ENCODE measurements around the gene PCGF1. TPM values are rescaled to one million over a fixed set of nuclear protein-coding genes. Genes with fewer than 3 reads are reported as not detected.

Gene PCGF1
- total and polyA plus RNA-seq, 9 of the 15 experiments (the other 6 are each of a cell fraction or from before 2014, with no cell fraction given): 20.3 to 45.7 (median 29.3) TPM

DNA sequence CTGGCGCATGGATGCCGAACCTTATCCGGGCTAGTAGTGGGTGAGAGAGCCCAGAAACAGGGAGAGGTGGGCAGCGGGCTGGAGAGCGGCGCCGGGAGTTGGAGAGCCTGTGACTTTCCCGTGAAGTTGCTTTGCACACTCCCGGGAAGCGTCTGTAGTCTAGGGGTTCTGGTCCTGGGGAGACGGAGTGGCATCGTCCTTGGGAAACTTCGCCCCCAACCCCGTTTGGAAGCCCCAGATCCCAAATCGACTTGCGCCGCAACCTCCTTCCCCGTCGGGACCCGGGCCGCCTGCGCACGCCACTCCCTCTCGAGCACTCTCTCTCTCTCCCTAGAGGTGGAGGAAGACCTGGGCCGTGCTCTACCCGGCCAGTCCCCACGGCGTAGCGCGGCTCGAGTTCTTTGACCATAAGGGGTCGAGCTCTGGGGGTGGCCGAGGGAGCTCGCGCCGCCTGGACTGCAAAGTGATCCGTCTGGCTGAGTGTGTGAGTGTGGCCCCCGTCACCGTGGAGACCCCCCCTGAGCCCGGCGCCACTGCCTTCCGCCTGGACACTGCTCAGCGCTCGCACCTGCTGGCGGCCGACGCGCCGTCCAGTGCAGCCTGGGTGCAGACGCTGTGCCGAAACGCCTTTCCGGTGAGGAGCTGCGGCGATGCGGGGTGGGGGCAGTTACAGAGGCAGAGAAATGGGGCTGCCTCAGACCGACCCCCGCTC, 47.5 kb upstream of the PCGF1 start (continued):
- TF ChIP-seq SAP30 (IDR thresholded peaks at IDR 0.05; ENCODE audit: borderline replicate concordance, insufficient read depth, low read depth, low read length, poor library complexity, severe bottlenecking): peak; percentile 60
- TF ChIP-seq DLX4 (CRISPR knock-in tag; IDR thresholded peaks at IDR 0.05): no peak
- TF ChIP-seq NRF1 (conservative IDR thresholded peaks at IDR 0.05 in 1 of 2, IDR thresholded peaks at IDR 0.05 in 1 of 2): peak; percentile 89 to 91
- TF ChIP-seq PRDM10 (IDR thresholded peaks at IDR 0.05; ENCODE audit: partially characterized antibody): no peak
- TF ChIP-seq ZNF592 (IDR thresholded peaks at IDR 0.05): no peak
- TF ChIP-seq, protein P1, sequence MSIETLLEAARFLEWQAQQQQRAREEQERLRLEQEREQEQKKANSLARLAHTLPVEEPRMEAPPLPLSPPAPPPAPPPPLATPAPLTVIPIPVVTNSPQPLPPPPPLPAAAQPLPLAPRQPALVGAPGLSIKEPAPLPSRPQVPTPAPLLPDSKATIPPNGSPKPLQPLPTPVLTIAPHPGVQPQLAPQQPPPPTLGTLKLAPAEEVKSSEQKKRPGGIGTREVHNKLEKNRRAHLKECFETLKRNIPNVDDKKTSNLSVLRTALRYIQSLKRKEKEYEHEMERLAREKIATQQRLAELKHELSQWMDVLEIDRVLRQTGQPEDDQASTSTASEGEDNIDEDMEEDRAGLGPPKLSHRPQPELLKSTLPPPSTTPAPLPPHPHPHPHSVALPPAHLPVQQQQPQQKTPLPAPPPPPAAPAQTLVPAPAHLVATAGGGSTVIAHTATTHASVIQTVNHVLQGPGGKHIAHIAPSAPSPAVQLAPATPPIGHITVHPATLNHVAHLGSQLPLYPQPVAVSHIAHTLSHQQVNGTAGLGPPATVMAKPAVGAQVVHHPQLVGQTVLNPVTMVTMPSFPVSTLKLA (conservative IDR thresholded peaks at IDR 0.05): peak in 1 of 2 experiments; percentile 12; a peak in 3 of 4 replicates
- TF ChIP-seq SRF (CRISPR knock-in tag; IDR thresholded peaks at IDR 0.05): 0 out of 4 replicates have a peak, but pooled peaks of 1 of the 2 experiments have one; percentile 54
- peak; percentile 66 for TF ChIP-seq POLR2A (conservative IDR thresholded peaks at IDR 0.05)
- no peak for TF ChIP-seq ZNF699 (CRISPR knock-in tag; IDR thresholded peaks at IDR 0.05; ENCODE audit: insufficient replicate concordance)
- peak; percentile 66 for TF ChIP-seq SMAD4 (CRISPR knock-in tag; conservative IDR thresholded peaks at IDR 0.05)
- TF ChIP-seq POLR2AphosphoS5 (IDR thresholded peaks at IDR 0.05; ENCODE audit: control insufficient read depth, insufficient read depth, low read depth, low read length): 0 out of 2 replicates have a peak, but pooled peaks have one; percentile 8
- peak; percentile 68; the same call in 1 of the 2 replicates for TF ChIP-seq PHF8 (IDR thresholded peaks at IDR 0.05; ENCODE audit: borderline replicate concordance, low read length)
- 0 out of 2 replicates have a peak, but pooled peaks have one; percentile 49 for TF ChIP-seq NFRKB (IDR thresholded peaks at IDR 0.05; ENCODE audit: low read depth)
- no peak for TF ChIP-seq ZNF384 (IDR thresholded peaks at IDR 0.05; ENCODE audit: low read depth, low read length)

All from K562 (cell line).